ENCODE measurements around the gene ENOX2.

Gene ENOX2

GRCh38 chrX:130879869-130880268 is 23.1 kb downstream of the ENOX2 start:
- no peak for TF ChIP-seq CTCF (IDR thresholded peaks at IDR 0.05)
- no peak overlapping the region for H3K4me3 ChIP-seq
- no peak overlapping the region for H3K27ac ChIP-seq
- DNase-seq (ENCODE audit: low spot score) = no peak

GRCh38 chrX:130878350-130879341 is 24.4 kb downstream of the ENOX2 start:
- no peak for TF ChIP-seq CTCF (IDR thresholded peaks at IDR 0.05)
- no peak for DNase-seq (ENCODE audit: low spot score)

GRCh38 chrX:130877892-130878341 is 25.1 kb downstream of the ENOX2 start:
- DNase-seq (ENCODE audit: low spot score) = no peak
- Histone ChIP-seq H3K27ac (peak overlapping the region in 1 of 2 donors; percentile 52), H3K4me3 (no peak overlapping the region)
- no peak for TF ChIP-seq CTCF (IDR thresholded peaks at IDR 0.05)

More at GRCh38 chrX:130878350-130879341, 24.4 kb downstream of the ENOX2 start:
- H3K27ac ChIP-seq = no peak overlapping the region
- H3K4me3 ChIP-seq = no peak overlapping the region

- no peak for TF ChIP-seq CTCF (IDR thresholded peaks at IDR 0.05)
- DNase-seq (ENCODE audit: low spot score) = no peak
- Histone ChIP-seq H3K27ac (no peak overlapping the region), H3K4me3 (no peak overlapping the region)
These were observed 26.8 kb downstream of the ENOX2 start for GRCh38 chrX:130876226-130876625.

- Histone ChIP-seq H3K4me3 (no peak overlapping the region), H3K27ac (no peak overlapping the region)
- no peak for DNase-seq (ENCODE audit: low spot score)
- TF ChIP-seq CTCF (IDR thresholded peaks at IDR 0.05) = no peak
These were observed 28.3 kb downstream of the ENOX2 start for GRCh38 chrX:130874751-130875150.

GRCh38 chrX:130869239-130869638 is 33.8 kb downstream of the ENOX2 start:
- no peak for DNase-seq (ENCODE audit: low spot score)
- no peak overlapping the region for H3K27ac ChIP-seq
- no peak for TF ChIP-seq CTCF (IDR thresholded peaks at IDR 0.05)
- H3K4me3 ChIP-seq = no peak overlapping the region

GRCh38 chrX:130861462-130861861 is 41.5 kb downstream of the ENOX2 start:
- TF ChIP-seq CTCF (IDR thresholded peaks at IDR 0.05) = no peak
- Histone ChIP-seq H3K4me3 (no peak overlapping the region), H3K27ac (no peak overlapping the region)
- no peak for DNase-seq (ENCODE audit: low spot score)
